Retinal pigment epithelial cell (primary cell): ENCODE results near the gene TRIO.

Experiments
- DNase-seq: peaks from one replicate; pipeline ENCODE4 v3.0.0-alpha.2; 2010; ENCODE audit warnings: low read depth
- H3K4me3 ChIP-seq: 2 replicates; pipeline ENCODE4 v1.5.1; 2011; ENCODE audit warnings: mild to moderate bottlenecking, low read length, control low read depth, moderate library complexity
- TF ChIP-seq, protein P1 (sequence below): conservative IDR thresholded peaks from 2 replicates; pipeline ENCODE4 v1.5.1; 2011; ENCODE audit warnings: low read depth, low read length, control low read depth, inconsistent platforms

TRIO gene

GRCh38 chr5:14341571-14342230 is 198.6 kb downstream of the TRIO start:
- no peak overlapping the region for H3K4me3 ChIP-seq
- no peak for DNase-seq
- TF ChIP-seq, protein P1, sequence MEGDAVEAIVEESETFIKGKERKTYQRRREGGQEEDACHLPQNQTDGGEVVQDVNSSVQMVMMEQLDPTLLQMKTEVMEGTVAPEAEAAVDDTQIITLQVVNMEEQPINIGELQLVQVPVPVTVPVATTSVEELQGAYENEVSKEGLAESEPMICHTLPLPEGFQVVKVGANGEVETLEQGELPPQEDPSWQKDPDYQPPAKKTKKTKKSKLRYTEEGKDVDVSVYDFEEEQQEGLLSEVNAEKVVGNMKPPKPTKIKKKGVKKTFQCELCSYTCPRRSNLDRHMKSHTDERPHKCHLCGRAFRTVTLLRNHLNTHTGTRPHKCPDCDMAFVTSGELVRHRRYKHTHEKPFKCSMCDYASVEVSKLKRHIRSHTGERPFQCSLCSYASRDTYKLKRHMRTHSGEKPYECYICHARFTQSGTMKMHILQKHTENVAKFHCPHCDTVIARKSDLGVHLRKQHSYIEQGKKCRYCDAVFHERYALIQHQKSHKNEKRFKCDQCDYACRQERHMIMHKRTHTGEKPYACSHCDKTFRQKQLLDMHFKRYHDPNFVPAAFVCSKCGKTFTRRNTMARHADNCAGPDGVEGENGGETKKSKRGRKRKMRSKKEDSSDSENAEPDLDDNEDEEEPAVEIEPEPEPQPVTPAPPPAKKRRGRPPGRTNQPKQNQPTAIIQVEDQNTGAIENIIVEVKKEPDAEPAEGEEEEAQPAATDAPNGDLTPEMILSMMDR = no peak

DNA sequence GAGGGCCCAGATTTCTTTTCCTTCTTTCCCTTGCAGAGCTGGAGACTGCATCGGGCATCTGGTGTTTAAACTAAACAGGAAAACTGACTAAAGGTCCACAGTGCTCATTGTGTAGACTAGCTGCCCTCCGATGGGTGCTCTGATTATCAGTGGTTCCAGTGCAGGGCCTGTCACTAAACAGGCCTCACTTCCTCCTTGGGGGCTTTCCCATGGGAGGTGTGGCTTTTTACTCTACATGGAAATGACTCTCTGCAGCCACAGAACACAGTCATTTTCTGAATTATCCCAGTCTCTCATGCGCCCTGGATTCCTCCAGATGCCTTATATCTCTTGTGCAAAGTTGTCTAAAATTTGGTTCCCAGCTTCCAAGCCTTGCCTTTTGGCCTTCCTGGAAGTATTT is 199.2 kb downstream of the TRIO start:
- no peak for DNase-seq
- TF ChIP-seq, protein P1 = no peak

GRCh38 chr5:14343376-14343775 is 200.2 kb downstream of the TRIO start:
- no peak for DNase-seq
- TF ChIP-seq, protein P1 = no peak
- H3K4me3 ChIP-seq = no peak overlapping the region

More for the DNA sequence above, 199.2 kb downstream of the TRIO start:
- no peak overlapping the region for H3K4me3 ChIP-seq

- TF ChIP-seq, protein P1 = no peak
- H3K4me3 ChIP-seq = no peak overlapping the region
- DNase-seq = no peak
These were observed 204.4 kb downstream of the TRIO start for GRCh38 chr5:14347522-14347921.

GRCh38 chr5:14348142-14348541 is 205.0 kb downstream of the TRIO start:
- TF ChIP-seq, protein P1 = no peak
- DNase-seq = no peak
- no peak overlapping the region for H3K4me3 ChIP-seq

- no peak for DNase-seq
- no peak overlapping the region for H3K4me3 ChIP-seq
- TF ChIP-seq, protein P1 = no peak
These were observed 205.9 kb downstream of the TRIO start for GRCh38 chr5:14349029-14349428.

DNA sequence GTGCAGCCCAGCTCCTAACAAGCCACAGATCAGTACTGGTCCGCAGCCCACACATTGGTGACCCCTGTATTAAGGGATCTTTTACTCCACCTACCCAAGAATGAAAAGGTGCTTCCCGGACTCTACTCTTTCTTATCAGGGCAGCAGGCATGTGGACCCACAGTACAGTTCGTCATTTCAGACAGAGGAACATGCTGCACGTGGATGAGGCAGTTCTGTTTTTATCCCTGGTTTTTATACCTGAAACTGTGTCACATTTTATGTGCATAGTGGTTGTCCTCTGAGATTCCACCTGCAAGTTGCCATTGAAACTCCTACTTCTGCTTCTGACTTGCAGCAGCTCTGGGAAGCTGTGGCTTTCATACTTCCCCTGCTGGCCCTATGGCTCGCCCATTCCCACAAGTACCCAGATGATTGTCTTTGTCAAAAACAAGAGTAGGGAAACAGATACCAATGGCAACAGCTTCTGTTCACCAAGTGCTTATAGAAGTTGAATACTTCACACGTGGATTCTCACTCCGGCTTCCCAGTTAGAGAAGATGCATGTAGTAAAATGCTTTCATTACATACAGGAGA is 208.0 kb downstream of the TRIO start:
- H3K4me3 ChIP-seq = no peak overlapping the region
- TF ChIP-seq, protein P1 = no peak
- no peak for DNase-seq
